Cortex of kidney (tissue), 1 donor: Measurements from ENCODE around the gene BMAL1.
"Not testable (repeated sequence)": the region's sequence is repeated elsewhere in the genome, so short reads cannot be mapped to it uniquely, and the experiment has no call there.

Source experiments
- DNase-seq: peaks from one replicate; lab custom pipeline; 2025; lab: John Stamatoyannopoulos, UW

BMAL1 gene

DNA sequence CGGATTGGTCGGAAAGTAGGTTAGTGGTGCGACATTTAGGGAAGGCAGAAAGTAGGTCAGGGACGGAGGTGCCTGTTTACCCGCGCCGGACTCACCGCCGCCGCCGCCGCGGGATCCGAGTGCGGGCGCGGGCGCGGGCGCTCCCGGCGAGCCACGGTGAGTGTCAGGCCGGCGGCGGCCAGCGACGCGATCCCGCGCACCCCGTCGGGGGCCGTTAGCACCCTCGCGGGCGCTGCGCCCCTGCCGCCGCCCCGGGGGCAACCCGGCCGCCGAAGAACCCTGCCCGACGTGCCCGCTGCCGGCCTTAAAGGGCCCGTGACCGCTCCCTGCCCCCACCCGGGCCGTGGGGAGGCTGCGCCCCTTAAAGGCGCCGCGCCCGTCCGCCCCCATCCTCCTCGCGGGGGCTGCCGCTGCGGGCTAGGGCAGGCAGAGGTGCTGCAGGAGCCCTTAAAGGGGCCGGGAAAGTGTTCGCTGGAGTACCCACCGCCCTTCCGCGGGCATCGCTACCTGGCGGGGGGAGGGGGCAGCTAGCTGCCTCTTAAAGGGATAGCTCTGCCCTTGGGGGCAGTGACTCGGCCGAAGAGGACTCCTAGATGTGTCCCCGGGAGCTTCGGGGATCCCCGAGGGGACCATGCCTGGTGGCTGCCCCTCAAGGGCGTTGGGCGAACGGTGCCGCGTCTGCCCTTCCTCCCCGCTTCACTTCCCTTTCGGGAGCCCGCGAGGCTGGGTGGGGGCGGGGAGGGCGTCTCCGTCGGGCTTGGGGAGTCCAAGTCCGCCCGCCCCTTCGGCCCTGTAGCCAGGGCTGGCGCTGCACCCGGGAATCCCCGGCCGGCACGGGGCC, at the start of gene BMAL1:
TSS of gene BMAL1 (plus strand) at position 23 of the 841 bp plus-strand sequence. CDS start 76,519 bp downstream, outside the sequence.
- DNase-seq: no peak

DNA sequence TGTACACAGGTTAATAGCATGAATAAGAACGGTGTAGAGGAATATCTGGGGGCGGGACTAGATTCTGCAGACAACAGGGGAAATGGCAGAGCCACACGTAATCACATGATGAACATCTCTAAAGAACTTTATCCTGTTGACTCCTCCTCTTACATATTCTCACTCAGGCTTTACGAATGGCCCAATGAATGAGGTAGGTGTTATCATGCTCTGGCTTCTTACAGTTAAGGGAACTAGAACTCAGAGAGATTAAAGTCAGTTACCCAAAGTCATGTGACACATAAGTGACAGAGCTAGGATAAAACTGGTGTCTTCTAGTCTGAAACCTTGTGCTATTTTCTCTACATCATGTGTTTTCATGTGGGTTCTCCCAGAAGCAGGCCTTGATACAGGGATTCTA, 49.0 kb upstream of the BMAL1 start:
- no peak for DNase-seq

DNA sequence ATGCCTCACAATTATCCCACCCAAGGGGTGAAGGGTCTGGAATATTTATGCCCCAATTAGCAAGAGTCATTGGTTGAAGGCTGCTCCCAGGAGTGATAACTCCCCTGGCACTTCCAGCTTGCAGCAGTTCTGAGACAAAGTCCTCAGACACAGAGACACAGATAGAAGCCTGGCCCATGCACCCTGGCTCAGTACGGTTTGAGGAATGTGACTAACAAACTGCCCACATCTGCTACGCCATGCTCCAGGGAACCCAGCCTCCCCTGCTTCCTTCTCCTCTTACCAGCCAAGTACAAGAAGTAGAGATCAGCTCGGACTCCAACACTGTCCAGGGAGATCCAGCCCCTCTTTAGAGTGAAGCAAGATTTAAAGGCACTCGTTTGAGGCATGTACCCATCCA, 48.5 kb upstream of the BMAL1 start:
- DNase-seq: no peak

DNA sequence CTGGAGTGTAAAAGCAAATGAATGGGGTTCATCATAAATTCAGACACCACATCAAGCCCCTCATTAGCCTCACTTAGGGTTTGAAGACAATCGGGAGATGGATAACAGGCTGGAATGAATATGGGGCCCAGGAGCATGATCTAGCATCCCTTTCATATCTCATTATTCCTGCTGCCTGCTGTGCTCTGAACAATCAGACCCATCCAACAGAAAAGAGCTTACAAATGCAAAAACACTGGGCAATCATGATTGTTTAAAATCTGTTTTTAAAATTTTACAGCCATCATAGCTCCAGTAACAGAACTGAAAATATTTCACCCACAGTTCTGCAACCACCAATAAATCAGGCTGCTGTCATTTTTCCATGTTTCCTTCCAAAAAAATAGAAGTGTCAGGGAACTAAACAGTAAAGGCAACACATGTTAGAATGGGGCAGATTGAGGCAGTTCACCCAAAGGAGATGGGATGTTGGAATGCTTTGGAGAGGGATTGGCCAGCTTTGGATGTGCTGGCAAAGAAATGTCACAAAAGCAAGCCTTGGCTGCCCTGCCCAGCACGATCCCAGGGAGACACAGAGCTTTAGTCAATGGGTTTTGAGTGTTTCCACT, 47.8 kb upstream of the BMAL1 start:
- DNase-seq: no peak

DNA sequence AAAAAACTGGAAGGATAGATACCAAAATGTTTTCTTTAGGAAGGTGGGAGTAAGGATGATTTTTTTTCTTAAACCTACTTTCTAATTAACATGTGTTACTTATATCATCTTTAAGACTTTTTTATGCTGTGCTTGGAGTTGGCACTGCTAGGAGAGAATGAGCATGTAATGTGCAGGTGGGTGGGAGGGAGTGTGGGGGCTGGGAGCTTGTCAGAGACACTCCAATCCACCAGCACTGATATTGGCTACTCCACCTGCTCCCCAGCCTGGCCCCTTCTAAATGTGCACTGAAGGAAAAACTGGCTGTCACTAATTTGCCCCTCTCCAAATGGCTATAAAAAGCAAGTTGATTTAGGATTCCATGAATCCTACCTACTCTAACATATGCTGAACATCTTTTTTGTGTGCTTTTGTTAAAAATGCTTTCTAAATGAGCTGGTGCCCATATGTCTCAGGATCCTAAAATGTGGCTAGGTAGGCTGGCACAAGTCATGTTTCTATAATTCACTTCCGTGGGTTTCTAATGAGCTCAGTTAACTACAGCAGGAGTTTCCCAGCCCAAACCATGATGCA, 44.3 kb upstream of the BMAL1 start:
- no peak for DNase-seq

DNA sequence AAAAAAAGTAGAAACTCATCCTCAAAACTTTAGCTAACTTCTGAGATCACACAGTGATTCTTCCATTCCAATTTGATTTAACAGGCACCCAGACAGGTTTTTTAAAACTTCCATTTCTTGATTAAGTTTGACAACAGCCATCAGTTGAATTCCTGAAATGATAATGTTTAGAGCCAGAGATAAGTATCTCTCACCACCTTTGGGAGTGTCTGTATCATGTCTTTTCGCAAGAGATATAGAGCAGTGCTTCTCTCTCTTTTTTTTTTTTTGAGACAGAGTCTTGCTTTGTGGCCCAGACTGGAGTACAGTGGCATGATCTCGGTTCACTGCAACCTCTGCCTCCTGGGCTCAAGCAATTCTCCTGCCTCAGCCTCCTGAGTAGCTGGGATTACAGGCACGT, 41.7 kb upstream of the BMAL1 start:
- no peak for DNase-seq

- DNase-seq: no peak
These were observed 41.0 kb upstream of the BMAL1 start for GRCh38 chr11:13236626-13237025.

GRCh38 chr11:13237761-13238160, 39.8 kb upstream of the BMAL1 start:
- no peak for DNase-seq

DNA sequence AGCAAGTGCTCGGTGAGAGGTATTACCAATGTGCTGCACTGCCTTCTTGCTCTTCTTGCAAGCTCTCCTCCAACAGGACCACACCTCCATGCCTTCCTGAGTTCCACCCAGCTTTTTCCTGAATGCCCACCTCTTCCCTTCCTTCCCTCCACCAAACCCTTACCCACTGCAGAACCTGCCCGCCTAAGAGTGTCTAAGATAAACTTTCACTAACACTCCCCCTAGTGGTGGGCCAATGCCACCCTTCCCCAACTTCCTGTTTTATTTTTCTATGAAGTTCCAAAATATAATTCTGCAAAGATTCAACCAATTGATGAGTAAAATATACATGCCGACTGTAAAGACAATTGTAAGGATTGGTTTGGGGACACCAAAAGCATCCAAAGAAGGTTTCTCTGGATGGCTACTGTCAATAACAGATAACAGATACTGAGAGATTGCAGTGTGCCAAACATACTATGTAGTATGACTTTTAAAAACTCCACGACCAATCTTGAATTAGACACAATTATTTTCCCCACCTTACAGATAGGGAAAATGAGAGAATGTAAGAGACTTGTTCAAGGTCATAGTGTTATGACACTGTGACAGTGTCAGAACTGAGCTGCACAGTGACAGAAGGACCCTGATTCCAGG, 38.6 kb upstream of the BMAL1 start:
- no peak for DNase-seq

DNA sequence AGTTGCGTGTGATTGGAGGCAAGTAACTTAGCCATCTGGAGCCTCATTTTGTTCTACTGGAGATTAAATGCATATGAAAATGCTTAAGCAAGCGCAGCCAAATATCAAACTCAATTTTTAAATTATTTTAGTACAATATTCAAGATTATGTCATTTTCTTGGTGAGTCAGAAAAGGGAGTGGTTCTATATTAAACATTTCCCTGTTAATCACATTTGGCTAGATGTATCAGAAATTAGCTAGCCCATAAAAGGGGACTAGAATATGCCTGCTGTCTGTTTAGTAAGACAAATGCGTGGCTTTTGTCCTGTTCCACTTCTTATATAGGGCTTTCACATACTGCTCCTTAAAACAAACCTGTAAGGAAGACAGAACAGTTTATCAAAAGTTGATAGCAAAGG, 35.0 kb upstream of the BMAL1 start:
- no peak for DNase-seq

GRCh38 chr11:13247606-13248296, 29.8 kb upstream of the BMAL1 start:
- no peak for DNase-seq

- DNase-seq: no peak
These were observed 28.4 kb upstream of the BMAL1 start for GRCh38 chr11:13249177-13249576.

DNA sequence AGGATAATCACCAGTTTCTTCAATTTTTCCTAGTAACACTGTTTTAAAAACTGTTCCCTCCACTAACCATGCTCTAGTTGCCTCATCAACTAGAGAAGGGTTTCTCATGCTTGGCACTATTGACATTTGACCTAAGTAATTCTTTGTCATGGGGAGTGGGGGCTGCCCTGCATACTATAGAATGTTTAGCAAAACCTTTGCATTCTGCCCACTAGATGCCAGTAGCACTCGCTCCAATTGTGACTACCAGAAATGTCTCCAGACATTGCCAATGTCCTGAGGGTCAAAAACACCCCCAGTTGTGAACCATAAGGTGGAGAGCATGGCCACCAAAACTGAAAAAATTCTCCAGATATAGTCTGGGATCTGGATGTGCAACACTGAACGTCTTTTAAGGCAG, 27.6 kb upstream of the BMAL1 start:
- no peak for DNase-seq

DNA sequence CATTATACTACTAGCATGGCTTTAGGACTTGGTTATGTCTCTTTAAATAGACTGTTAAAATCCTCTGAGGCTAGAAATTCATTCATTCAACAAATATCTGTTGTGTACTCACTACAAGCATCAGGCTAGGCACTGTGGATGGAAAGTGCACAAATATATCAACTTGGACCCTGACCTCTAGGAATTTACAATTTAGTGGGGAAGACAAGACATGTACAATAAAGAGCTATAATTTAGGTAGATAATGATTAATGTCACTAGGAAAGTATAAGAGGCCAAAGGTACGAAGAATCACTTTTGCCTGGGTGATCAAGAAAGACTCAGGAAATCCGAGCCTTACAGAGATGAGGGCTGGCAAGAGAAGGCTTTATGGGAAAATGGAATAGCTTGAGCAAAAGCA, 25.6 kb upstream of the BMAL1 start:
- no peak for DNase-seq

DNA sequence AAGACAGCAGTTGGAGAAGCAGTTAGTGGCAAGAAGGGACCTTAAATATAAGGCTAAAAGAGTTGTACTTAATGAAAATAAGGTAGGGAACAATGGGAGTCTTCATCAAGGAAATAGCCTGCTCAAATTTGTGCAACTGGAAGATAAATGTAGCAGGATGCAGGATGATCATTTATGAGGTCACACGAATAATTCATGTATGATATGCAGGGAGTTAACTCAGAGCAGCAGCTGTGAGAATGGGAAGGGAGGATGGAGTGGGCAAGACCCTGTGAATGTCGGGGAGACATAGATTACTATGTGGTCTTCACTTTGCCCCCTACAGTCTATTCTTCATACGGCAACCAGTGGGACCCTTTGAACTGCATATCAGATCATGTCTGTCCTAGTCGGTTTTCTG, 25.2 kb upstream of the BMAL1 start:
- DNase-seq: no peak

DNA sequence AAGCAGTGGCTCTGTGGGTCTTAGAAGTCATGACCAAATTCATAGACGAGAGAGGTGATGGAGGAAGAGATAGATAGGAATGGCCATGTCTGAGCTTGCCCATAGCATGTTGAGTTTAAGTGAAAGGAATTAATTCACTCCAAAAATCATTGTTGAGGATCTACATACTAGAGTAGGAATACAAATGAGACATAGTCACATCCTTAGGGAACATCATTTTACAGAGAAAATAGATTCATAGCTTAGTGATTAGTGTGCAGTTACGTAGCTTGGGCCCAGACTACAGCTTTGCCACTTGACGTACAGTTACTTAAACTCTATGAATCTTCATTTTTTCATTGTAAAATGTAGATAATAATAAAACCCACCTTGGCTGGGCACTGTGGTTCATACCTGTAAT, 21.4 kb upstream of the BMAL1 start:
- DNase-seq: no peak

DNA sequence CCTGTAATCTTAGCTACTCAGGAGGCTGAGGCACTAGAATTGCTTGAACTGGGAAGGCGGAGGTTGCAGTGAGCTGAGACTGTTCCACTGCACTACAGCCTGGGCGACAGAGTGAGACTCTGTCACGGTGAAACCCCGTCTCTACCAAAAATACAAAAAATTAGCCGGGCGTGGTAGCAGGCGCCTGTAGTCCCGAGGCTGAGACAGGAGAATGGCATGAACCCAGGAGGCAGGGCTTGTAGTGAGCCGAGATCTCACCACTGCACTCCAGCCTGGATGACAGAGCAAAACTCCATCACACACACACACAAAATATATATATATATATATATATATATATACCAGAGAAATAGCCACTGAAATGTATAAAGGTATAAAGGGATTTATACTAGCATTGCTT, 19.5 kb upstream of the BMAL1 start:
- DNase-seq: not testable (repeated sequence)

DNA sequence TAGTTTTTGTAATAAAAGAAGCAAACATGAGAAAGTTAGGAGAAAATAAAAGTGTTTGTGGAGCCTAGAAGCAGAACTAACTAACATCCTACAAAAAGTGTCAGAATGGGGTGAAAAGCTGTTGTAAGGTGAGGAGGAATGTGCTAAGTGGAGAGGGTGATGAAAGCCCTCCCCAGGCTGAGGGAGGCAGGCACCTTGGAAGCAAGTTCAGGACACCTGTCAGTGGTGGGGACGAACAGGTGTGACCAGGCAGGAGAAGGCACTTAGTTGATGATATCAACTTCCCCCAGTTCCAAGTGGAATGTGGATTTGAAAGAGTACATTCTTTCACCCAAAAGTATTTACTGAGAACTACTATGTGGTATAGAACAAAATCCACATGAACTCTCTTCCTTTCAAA, 18.7 kb upstream of the BMAL1 start:
- no peak for DNase-seq

DNA sequence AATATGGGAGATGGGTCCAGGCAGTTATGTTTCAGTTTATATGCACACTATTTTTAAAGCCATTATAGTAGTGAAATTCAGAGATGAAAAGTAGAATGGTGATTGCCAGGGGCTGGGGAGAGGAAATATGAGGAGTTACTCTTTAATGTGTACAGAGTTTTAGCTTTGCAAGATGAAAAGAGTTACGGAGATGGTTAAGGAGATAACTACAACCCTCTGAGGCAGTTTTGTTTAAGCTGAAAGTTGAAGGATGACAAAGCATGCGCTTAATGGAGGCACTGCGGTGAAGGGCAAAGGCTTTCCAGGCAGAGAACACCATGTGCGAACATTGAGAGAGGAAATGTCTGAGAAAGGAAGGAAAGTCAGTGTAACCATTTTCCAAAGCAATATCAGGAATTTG, 18.2 kb upstream of the BMAL1 start:
- no peak for DNase-seq

GRCh38 chr11:13260201-13260962, 17.2 kb upstream of the BMAL1 start:
- DNase-seq: no peak

- no peak for DNase-seq
These were observed 16.5 kb upstream of the BMAL1 start for GRCh38 chr11:13260963-13261588.
